Lower leg skin (tissue), 4 donors: ENCODE results near the gene ATP4B. TPM values are rescaled to one million over a fixed set of nuclear protein-coding genes. Genes with fewer than 3 reads are reported as not detected.

Source experiments
- DNase-seq, 2 donors: peaks; one replicate each; pipeline ENCODE4 v3.0.0-alpha.2; 2019; ENCODE audit warnings: low spot score in 2 of 2
- H3K4me3 ChIP-seq: fragments of 200-600 bp; sonication (generic); 2 replicates; pipeline ENCODE4 v1.5.1; 2017; ENCODE audit warnings: mild to moderate bottlenecking, low read depth; ENCODE audit not compliant: poor library complexity, severe bottlenecking
- POLR2A ChIP-seq, 2 donors: fragments of 450-650 bp; IDR thresholded peaks; one replicate each; pipeline ENCODE4 v1.6.1; 2016 to 2017; ENCODE audit warnings: antibody characterized with exemption in 2 of 2, mild to moderate bottlenecking in 1 of 2, moderate library complexity in 1 of 2
- WGBS, 2 donors: methylation state at CpG; one replicate each; pipeline ENCODE4 v1.1.5; 2018; 5-methylcytosine and 5-hydroxymethylcytosine counted together
- intact Hi-C: fragments of 100-400 bp; cut with DNase I; formaldehyde crosslinking; loops from one replicate; pipeline ENCODE4 v1.15.0; 2023; ENCODE audit warnings: low total_unique reads
- total RNA-seq, 4 donors: library from RNA; depleted of rRNA; stranded (reverse); fragments of >200 nt; gene quantifications; one replicate each; pipeline ENCODE4 v1.1.0, GENCODE V29; 2016
- TF ChIP-seq, protein P1 (sequence below), 3 donors: fragments of 450-650 bp; IDR thresholded peaks; one replicate each; pipeline ENCODE4 v1.5.1; 2016; ENCODE audit warnings: antibody characterized with exemption in 3 of 3, mild to moderate bottlenecking in 3 of 3, moderate library complexity in 2 of 3

ATP4B gene
- total RNA-seq, 4 donors from 2014 or later, result not detected

DNA sequence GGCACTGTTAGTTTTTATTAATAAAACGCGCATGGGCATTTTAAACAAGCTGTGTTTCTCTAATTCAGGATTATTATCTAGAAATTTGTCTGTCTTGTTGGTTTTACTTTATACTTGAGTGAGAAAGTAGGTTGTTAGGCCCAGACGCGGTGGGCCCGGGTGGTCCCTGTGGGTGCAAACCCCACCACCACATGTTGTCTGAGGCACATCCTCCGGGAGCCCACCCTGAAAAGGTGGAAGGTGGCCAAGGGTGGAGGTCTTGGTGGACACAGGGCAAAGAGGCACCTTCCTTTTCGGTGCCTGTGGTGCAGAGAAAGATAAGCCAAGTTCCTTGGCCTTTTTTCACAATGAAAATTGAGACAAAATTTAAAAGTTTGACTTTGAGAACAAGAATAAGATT is 16.6 kb downstream of the ATP4B start:
- 82 to 92% methylated on average over 7 of the region's 7 CpGs for WGBS, 2 donors
- no peak overlapping the region for H3K4me3 ChIP-seq
- peak in 1 of 2 donors; percentile 32 for DNase-seq
- intact Hi-C loops, result no loop called here
- TF ChIP-seq, protein P1, sequence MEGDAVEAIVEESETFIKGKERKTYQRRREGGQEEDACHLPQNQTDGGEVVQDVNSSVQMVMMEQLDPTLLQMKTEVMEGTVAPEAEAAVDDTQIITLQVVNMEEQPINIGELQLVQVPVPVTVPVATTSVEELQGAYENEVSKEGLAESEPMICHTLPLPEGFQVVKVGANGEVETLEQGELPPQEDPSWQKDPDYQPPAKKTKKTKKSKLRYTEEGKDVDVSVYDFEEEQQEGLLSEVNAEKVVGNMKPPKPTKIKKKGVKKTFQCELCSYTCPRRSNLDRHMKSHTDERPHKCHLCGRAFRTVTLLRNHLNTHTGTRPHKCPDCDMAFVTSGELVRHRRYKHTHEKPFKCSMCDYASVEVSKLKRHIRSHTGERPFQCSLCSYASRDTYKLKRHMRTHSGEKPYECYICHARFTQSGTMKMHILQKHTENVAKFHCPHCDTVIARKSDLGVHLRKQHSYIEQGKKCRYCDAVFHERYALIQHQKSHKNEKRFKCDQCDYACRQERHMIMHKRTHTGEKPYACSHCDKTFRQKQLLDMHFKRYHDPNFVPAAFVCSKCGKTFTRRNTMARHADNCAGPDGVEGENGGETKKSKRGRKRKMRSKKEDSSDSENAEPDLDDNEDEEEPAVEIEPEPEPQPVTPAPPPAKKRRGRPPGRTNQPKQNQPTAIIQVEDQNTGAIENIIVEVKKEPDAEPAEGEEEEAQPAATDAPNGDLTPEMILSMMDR (IDR thresholded peaks at IDR 0.05), result no peak
- no peak for TF ChIP-seq POLR2A (IDR thresholded peaks at IDR 0.05)

DNA sequence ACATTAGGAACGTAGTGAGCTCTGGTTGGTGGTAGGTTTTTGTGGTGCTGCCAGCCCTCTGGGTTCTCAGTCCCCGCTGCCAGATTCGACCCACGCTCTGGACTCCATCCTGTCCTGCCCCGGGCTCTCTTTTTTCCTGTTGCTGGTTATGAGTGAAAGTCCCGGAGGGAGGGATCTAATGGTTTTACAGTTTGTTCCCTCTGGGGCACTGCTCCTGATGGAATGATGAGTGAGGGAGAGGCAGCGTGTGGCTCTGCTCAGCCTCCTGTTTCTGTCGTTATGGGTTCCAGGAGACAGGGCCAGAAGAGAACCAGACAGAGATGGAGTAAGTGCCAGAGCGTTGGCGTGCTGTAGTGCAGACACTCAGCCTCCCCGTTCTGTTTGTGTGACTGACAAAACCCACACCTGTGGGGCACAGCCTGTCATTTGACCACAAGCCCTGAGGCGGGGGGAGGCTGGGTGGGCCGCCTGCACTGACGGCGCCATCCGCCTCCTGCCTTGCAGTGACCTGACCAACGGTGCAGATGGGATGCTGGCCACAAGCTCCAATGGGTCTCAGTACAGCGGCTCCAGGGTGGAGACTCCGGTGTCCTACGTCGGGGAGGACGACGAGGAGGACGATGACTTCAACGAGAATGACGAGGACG is 18.3 kb downstream of the ATP4B start:
- DNase-seq, result peak in 1 of 2 donors; percentile 53
- intact Hi-C loops, result no loop called here
- WGBS, 2 donors, result 86 to 90% methylated on average over 27 of the region's 27 CpGs

DNA sequence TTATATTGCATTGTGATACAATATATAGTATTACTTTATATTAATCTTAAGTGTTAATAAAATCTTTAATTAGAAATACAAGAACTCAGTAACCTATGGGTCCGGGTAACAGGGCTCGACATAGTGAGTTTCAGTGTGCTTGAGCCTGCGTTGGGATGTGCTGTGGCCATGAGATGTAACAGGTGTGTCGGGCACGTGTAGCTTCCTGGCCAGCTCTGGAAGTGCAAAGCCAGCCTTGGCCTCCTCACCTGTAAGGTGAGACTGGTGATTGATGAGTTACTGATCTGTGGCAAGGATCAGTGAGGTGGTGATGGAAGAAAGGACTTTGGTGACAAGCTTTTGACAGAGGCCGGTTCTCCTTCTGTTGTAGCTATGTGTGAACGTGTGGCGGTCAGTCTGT is 19.2 kb downstream of the ATP4B start:
- peak in 1 of 2 donors; percentile 26 for DNase-seq
- no peak overlapping the region for H3K4me3 ChIP-seq
- WGBS, 2 donors, result 96 to 97% methylated on average over 8 of the region's 8 CpGs
- intact Hi-C loops, result no loop called here
- TF ChIP-seq, protein P1 (IDR thresholded peaks at IDR 0.05), result no peak
- TF ChIP-seq POLR2A (IDR thresholded peaks at IDR 0.05), result no peak

More for the DNA sequence above, 18.3 kb downstream of the ATP4B start:
- no peak overlapping the region for H3K4me3 ChIP-seq
- no peak for TF ChIP-seq POLR2A (IDR thresholded peaks at IDR 0.05)
- TF ChIP-seq, protein P1 (IDR thresholded peaks at IDR 0.05), result no peak

DNA sequence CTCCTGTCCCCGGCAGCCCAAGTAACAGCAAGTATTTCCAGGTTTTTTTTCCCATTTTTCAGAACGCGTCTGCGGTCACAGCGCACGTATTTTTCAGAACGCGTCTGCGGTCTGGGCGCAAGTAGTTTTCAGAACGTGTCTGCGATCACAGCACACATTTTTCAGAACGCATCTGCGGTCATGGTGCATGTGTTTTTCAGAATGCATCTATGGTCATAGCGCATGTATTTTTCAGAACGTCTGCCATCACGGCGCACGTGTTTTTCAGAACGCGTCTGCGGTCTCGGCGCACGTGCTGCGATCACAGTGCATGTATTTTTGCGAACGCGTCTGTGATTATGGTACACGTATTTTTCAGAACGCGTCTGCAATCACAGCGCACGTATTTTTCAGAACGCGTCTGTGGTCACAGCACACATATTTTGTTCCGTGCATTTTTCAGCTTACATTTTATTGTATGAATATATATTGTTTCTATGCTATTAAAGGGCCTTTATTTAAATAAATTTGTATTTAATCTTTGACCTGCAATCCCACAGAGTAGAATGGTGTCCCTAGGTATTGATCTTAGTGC is 19.7 kb downstream of the ATP4B start:
- peak in 1 of 2 donors; percentile 34 for DNase-seq
- intact Hi-C loops, result no loop called here
- H3K4me3 ChIP-seq, result no peak overlapping the region
- 98% methylated on average over 37 of the region's 37 CpGs for WGBS, 2 donors
- no peak for TF ChIP-seq POLR2A (IDR thresholded peaks at IDR 0.05)
- TF ChIP-seq, protein P1 (IDR thresholded peaks at IDR 0.05), result no peak

DNA sequence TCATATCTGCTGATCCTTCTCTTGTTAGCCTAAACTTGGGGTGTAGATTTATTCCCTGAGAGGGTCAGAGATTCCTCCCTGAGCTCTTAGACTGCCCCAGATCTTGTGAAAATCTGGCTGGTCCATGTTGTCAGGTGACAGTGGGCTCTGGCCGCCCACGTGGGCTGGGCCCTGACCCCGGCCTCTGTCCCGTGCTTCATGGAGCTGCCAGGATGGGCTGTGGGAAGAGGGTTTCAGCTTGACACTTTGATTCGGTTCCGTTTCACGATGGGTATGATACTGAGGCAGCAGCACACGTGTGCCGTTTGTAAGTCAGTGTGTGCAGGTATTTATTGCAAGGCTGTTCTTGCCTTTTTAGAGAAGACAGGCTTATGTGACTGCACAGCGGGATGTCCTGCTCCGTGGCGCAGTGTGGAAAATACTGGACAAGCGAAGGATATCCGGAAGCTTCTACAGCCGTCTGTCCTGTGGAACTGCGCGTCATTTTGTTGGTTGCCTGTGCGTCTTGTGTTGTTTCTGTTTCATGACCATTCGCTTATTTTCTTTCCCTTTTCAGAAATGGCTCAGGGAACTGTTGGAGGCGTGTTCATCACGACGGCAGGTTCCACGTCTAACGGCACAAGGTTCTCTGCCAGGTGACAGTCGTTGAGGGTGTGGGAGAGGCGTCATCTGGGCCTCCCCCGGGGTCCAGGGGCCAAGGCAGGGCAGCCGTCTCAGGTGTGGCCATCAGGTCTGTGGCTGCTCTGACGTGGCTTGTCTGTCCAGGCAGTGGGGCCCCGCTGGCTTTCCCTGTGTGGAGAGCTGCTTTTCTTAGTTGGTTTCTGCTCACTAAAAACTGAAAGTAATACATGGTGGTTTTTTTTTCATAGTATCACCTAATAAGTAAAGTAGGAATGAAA is 20.5 kb downstream of the ATP4B start:
- intact Hi-C loops, result no loop called here
- DNase-seq, result peak in 1 of 2 donors; percentile 79
- TF ChIP-seq POLR2A (IDR thresholded peaks at IDR 0.05), result no peak
- TF ChIP-seq, protein P1 (IDR thresholded peaks at IDR 0.05), result no peak
- WGBS, 2 donors, result 93 to 94% methylated on average over 30 of the region's 30 CpGs
- no peak overlapping the region for H3K4me3 ChIP-seq
